ENCODE results near the gene DCAF17. TPM values are rescaled to one million over a fixed set of nuclear protein-coding genes. Genes with fewer than 3 reads are reported as not detected.

Gene DCAF17
- total RNA-seq, 1 donor from 2014 or later, result 53.8 TPM

DNA sequence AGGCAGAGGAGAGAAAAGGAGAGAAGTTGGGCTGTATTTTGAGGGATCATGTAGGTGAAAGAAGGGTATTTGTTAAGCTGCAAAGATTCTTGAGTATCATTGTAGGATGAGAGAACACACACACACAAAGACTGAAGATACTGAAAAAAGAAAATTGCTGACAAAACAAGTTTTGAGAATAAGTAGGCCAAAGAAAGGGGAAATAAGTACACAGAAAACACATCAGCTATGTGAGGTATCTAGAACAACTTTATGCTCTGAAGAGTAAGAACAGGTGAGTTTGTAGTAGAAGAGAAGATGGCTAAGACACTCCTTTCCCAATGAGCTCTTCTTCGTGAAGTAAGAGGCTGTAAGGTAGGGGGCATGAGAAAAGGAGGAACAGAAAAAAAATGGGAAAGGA is 28.5 kb upstream of the DCAF17 start:
- Histone ChIP-seq H4K20me1 (ENCODE audit: low read depth) (no peaks in the 10 kb centered on the region), H3K36me3 (peaks cover 5% of the 10 kb centered on the region), H3K27me3 (no peaks in the 10 kb centered on the region), H3K79me2 (ENCODE audit: low read depth) (peaks cover 37% of the 10 kb centered on the region), H3K4me1 (peaks cover 18% of the 10 kb centered on the region), H3K9me3 (ENCODE audit: low read depth) (peaks cover 9% of the 10 kb centered on the region), H2AFZ (replicated peaks) (no peak overlapping the region), H3K4me3 (no peak overlapping the region), H3K4me2 (no peak overlapping the region), H3F3A (ENCODE audit: low read depth) (peaks cover 14% of the 10 kb centered on the region), H3K27ac (no peak overlapping the region), H3K9ac (no peak overlapping the region)
- DNase-seq (ENCODE audit: low spot score), result no peak
- Mint-ChIP-seq H3K4me1 (peaks cover 12% of the 10 kb centered on the region), H3K4me3 (no peak overlapping the region), H3K36me3 (peaks cover 7% of the 10 kb centered on the region), H3K27me3 (ENCODE audit: insufficient read depth, low read depth) (no peaks in the 10 kb centered on the region), H3K27ac (no peak overlapping the region), H3K9me3 (peaks cover 6% of the 10 kb centered on the region)
- TF ChIP-seq EZH2 (IDR thresholded peaks at IDR 0.05) (no peak), EZH2phosphoT487 (IDR thresholded peaks at IDR 0.05) (no peak)
- TF ChIP-seq, protein P1, sequence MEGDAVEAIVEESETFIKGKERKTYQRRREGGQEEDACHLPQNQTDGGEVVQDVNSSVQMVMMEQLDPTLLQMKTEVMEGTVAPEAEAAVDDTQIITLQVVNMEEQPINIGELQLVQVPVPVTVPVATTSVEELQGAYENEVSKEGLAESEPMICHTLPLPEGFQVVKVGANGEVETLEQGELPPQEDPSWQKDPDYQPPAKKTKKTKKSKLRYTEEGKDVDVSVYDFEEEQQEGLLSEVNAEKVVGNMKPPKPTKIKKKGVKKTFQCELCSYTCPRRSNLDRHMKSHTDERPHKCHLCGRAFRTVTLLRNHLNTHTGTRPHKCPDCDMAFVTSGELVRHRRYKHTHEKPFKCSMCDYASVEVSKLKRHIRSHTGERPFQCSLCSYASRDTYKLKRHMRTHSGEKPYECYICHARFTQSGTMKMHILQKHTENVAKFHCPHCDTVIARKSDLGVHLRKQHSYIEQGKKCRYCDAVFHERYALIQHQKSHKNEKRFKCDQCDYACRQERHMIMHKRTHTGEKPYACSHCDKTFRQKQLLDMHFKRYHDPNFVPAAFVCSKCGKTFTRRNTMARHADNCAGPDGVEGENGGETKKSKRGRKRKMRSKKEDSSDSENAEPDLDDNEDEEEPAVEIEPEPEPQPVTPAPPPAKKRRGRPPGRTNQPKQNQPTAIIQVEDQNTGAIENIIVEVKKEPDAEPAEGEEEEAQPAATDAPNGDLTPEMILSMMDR (IDR thresholded peaks at IDR 0.05), result no peak

DNA sequence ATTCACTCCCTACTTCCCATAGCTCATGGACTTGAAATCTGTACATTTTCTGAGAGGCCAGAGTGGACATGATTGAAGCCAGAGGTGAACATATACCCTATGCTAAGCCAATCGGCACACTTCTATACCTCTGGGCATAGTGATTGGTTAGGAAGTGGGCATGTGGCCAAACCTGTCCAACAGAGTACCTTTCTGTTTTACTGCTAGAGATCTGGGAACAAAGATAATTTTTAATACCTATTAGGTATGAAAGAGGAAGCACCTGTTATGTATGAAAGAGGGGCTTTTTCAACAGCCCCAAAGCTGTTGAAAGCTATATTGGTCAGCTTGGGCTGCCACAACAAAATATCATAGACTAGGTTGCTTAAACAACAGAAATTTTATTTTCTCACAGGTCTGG is 28.0 kb upstream of the DCAF17 start:
- peaks cover 18% of the 10 kb centered on the region for H3K4me1 ChIP-seq
- H2AFZ ChIP-seq (replicated peaks), result no peak overlapping the region
- peaks cover 38% of the 10 kb centered on the region for H3K79me2 ChIP-seq (ENCODE audit: low read depth)
- peaks cover 9% of the 10 kb centered on the region for H3K9me3 ChIP-seq (ENCODE audit: low read depth)
- H3K9me3 Mint-ChIP-seq, result peaks cover 6% of the 10 kb centered on the region
- H3K36me3 Mint-ChIP-seq, result peaks cover 7% of the 10 kb centered on the region
- H3K9ac ChIP-seq, result no peak overlapping the region
- no peak overlapping the region for H3K27ac ChIP-seq
- TF ChIP-seq EZH2phosphoT487 (IDR thresholded peaks at IDR 0.05) (no peak), EZH2 (IDR thresholded peaks at IDR 0.05) (no peak)
- TF ChIP-seq, protein P1 (IDR thresholded peaks at IDR 0.05), result no peak
- no peaks in the 10 kb centered on the region for H3K27me3 ChIP-seq
- peaks cover 14% of the 10 kb centered on the region for H3F3A ChIP-seq (ENCODE audit: low read depth)
- H3K4me2 ChIP-seq, result no peak overlapping the region
- no peak overlapping the region for H3K27ac Mint-ChIP-seq
- no peak for DNase-seq (ENCODE audit: low spot score)
- H3K4me3 ChIP-seq, result no peak overlapping the region
- peaks cover 12% of the 10 kb centered on the region for H3K4me1 Mint-ChIP-seq
- H4K20me1 ChIP-seq (ENCODE audit: low read depth), result no peaks in the 10 kb centered on the region
- H3K4me3 Mint-ChIP-seq, result no peak overlapping the region
- H3K27me3 Mint-ChIP-seq (ENCODE audit: insufficient read depth, low read depth), result no peaks in the 10 kb centered on the region
- H3K36me3 ChIP-seq, result peaks cover 5% of the 10 kb centered on the region

DNA sequence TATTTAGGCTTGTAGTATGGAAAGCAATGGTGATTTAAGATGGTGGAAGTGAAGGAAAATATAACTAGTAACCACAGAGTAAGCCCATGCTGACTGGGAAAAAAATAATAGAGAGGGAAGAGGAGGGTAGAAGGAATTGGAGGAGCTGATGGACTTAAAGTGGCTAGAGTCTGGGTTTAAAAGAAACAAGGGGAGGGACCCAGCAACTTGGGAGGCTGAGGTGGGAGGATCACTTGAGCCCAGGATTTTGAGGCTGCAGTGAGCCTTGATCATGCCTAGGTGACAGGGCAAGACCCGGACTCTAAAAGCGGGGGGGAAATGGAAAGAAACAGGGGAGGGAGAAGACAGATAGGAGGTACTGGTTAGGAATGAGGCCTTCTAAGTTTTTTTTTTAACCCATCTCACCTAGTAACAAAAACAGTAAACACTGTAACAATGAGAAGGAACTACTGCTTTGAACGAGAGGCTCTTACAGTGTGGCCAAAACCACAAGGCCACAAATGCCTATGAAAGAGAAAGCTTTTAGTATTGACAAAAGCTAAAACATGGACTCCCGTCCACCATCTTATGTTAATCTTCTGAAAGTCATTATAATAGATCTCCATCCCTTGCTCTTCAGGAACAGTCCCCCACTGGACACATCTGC is 26.9 kb upstream of the DCAF17 start:
- no peaks in the 10 kb centered on the region for H4K20me1 ChIP-seq (ENCODE audit: low read depth)
- no peak overlapping the region for H3K27ac Mint-ChIP-seq
- peaks cover 14% of the 10 kb centered on the region for H3F3A ChIP-seq (ENCODE audit: low read depth)
- no peak overlapping the region for H2AFZ ChIP-seq (replicated peaks)
- H3K4me2 ChIP-seq, result no peak overlapping the region
- no peak overlapping the region for H3K9ac ChIP-seq
- TF ChIP-seq EZH2 (IDR thresholded peaks at IDR 0.05), result no peak
- no peak for TF ChIP-seq EZH2phosphoT487 (IDR thresholded peaks at IDR 0.05)
- TF ChIP-seq, protein P1 (IDR thresholded peaks at IDR 0.05), result no peak
- no peaks in the 10 kb centered on the region for H3K27me3 Mint-ChIP-seq (ENCODE audit: insufficient read depth, low read depth)
- H3K4me1 ChIP-seq, result peaks cover 18% of the 10 kb centered on the region
- no peaks in the 10 kb centered on the region for H3K27me3 ChIP-seq
- H3K9me3 Mint-ChIP-seq, result peaks cover 1% of the 10 kb centered on the region
- peaks cover 3% of the 10 kb centered on the region for H3K36me3 Mint-ChIP-seq
- H3K4me3 ChIP-seq, result no peak overlapping the region
- DNase-seq (ENCODE audit: low spot score), result no peak
- no peak overlapping the region for H3K27ac ChIP-seq
- peaks cover 12% of the 10 kb centered on the region for H3K4me1 Mint-ChIP-seq
- H3K9me3 ChIP-seq (ENCODE audit: low read depth), result peaks cover 2% of the 10 kb centered on the region
- peaks cover 40% of the 10 kb centered on the region for H3K79me2 ChIP-seq (ENCODE audit: low read depth)
- no peak overlapping the region for H3K4me3 Mint-ChIP-seq
- no peaks in the 10 kb centered on the region for H3K36me3 ChIP-seq
